HG03378 (cell line): ENCODE results near the gene LBX2.

Experiments
- ATAC-seq: cut with Tn5 transposase; IDR thresholded peaks from one replicate; pipeline ENCODE4 v1.9.1; 2021; ENCODE audit warnings: mild to moderate bottlenecking, moderate library complexity; ENCODE audit not compliant: unreplicated experiment

LBX2 gene, protein sequence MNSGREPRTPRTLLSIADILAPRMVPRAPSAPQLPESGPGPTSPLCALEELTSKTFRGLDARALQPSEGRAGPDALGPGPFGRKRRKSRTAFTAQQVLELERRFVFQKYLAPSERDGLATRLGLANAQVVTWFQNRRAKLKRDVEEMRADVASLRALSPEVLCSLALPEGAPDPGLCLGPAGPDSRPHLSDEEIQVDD

DNA sequence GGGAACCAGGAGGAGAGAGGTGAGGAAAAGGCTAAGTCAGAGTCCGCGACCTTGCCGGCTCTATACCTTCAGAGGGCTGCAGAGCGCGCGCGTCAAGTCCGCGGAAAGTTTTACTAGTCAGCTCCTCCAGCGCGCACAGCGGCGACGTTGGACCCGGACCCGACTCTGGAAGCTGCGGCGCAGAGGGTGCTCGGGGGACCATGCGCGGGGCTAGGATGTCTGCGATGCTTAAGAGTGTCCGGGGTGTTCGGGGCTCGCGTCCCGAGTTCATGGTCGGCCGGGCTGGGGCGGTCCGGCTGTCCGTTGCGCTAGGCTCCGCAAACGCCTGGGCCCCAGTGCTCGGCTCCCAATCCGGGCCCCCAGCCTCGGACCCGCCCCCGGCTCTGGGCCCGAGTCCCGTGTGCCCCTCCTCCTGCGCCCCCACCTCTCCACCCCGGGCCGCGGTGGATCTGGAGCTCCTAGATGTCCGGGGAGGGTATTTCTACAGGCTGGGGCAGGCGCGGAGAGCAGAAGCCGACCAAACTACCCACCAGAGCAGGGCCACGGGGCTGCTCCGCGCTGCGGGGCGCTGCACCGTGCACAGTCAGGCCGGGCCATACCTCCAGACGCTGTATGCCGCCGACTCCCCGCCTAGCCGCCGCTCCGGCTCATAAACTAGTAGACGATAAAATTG is at the start of gene LBX2:
TSS of gene LBX2 (minus strand) at position 337 of the 673 bp plus-strand sequence. CDS start at position 271, 66 bp downstream.
- no peak for ATAC-seq

- ATAC-seq: no peak
These were observed 49.0 kb upstream of the LBX2 start for GRCh38 chr2:74548285-74548899.

DNA sequence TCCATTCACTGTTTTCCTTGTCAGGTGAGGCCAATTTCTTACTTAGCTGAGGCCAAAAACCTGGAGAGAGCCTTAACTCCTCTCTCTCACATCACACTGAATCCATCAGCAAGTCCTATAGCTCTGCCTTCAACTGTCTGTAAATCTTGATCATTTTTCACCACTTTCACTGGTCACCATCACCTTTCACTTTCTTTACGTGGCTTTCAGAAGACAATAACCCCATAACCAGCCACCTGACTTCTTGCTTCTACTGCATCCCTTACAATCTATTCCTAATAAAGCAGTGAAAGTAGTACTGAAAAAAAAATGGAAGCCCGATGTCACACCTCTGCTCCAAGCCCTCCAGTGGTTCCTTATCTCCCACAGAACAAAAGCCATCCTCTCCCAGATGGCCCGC is 46.6 kb upstream of the LBX2 start:
- no peak for ATAC-seq

- ATAC-seq: no peak
These were observed 45.2 kb upstream of the LBX2 start for GRCh38 chr2:74544634-74545033.

DNA sequence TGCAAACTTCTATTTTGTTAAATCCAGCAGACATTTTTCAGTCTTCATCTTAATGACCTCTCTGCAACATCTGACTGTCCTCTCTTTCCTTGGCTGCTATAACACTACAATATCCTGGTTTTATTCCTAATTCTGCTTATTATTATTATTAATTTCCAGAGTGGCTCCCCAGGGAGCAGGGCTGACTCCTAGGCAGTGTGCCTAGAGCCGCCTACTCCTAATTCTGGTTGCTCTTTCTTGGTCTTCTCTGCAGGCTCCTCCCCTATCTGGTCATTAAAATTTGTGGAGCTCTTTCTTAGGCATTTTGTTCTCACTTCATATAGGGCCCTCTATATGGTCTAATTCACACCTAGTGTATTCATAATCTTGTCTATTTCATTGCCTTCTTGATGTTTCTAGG is 43.6 kb upstream of the LBX2 start:
- no peak for ATAC-seq

GRCh38 chr2:74540291-74540690 is 40.9 kb upstream of the LBX2 start:
- no peak for ATAC-seq

DNA sequence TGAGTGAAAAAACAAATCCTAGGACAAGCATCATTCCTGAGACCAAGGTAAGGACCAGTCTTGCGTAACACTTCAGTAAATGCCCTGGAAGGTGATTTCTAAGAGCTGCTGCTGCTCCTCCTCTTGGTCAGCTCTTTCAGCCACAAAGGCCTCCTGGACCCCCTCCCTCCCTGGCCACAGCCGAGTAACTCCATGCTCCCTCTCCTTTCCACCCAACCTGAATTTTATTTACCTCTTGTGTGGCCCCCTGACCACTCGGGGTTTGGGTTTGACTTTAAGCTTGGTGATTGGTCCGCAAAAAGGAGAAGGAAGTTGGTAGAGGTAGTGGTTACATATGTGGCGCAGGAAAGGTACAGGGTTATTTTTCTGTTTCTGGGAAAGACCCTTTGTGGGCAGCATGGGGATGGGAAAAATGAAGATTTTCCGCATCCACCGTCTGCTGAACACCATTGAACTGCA is 39.5 kb upstream of the LBX2 start:
- ATAC-seq: peak; percentile 50

DNA sequence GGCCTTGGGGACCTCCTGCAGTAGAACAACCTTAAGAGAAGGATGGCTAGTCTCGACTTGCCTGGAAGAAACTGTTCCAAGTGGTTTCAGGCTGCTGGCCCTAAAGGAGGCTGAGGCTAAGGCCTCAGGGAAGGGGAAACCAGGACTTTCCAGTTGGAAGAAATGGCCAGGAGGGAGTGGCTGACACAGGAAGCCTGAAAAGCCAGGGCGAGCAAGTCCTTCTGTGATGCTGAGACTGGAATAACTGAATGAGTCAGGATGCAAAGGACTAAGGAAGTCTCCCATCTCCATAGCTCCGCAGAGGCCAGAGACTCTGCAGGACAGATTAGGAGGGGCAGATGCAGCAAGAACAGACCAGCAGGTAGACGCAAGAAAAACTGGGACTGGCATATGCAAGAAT is 37.7 kb upstream of the LBX2 start:
- ATAC-seq: no peak

- ATAC-seq: no peak
These were observed 37.0 kb upstream of the LBX2 start for GRCh38 chr2:74536166-74536950.

- ATAC-seq: no peak
These were observed 36.1 kb upstream of the LBX2 start for GRCh38 chr2:74535440-74535965.

DNA sequence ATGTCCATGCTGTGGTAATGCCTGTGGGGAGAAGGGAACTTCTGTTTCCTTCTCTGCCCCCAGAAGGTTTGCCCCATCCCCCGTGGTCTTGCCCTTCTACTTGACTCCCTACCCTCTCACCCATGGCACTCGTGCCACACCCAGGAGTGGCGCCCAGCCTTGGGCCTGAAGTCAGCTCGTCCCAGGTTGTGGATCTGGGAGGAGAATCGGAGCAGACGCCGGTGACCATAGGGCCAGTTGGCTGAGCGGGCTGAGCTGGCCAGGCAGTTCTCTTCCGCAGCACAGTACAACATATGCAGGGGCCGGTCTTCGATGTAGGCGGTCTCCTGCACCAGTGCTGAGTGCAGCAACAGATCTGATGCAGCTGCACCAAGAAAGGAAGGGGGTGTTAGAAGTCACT is 35.0 kb upstream of the LBX2 start:
- no peak for ATAC-seq

DNA sequence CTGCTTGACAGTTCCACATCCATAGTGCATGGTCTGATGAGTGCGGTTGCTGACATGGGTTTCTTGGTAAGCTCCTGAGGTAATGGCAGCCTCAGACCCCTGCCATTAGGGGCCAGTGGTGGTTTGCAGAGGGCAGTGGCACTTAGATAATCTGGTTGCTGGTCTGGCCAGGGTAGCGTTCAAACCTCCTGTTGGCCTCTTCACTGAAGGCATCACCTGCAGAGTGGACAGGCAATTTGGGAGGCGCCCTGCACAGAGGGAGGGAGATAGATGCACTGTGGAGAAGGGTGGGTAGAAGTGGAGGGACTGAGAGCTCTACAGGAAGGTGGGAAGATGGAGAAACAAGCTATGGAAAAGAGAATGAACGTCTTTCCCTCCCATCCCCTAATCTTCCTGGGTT is 34.1 kb upstream of the LBX2 start:
- ATAC-seq: no peak

DNA sequence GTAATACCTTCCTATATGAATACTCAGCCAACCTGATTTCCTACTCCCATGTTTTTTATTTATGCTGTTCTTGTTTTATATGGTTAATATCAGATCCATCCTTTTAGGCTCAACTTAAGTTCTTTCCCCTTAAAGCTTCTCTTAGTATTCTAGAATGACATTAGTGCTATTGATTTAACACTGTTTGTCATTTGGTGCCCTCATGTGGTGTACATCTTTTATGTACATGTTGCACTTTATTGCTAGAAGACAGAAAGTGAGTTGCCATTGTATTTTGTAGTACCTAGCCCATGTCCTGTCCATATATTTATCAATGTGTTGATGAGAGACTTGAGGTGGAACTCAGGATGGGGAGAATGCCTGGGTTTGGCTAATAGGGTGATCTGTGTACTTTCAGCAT is 32.8 kb upstream of the LBX2 start:
- no peak for ATAC-seq

GRCh38 chr2:74531666-74532065 is 32.3 kb upstream of the LBX2 start:
- no peak for ATAC-seq

GRCh38 chr2:74530239-74531187 is 31.1 kb upstream of the LBX2 start:
- peak; percentile 39 for ATAC-seq

DNA sequence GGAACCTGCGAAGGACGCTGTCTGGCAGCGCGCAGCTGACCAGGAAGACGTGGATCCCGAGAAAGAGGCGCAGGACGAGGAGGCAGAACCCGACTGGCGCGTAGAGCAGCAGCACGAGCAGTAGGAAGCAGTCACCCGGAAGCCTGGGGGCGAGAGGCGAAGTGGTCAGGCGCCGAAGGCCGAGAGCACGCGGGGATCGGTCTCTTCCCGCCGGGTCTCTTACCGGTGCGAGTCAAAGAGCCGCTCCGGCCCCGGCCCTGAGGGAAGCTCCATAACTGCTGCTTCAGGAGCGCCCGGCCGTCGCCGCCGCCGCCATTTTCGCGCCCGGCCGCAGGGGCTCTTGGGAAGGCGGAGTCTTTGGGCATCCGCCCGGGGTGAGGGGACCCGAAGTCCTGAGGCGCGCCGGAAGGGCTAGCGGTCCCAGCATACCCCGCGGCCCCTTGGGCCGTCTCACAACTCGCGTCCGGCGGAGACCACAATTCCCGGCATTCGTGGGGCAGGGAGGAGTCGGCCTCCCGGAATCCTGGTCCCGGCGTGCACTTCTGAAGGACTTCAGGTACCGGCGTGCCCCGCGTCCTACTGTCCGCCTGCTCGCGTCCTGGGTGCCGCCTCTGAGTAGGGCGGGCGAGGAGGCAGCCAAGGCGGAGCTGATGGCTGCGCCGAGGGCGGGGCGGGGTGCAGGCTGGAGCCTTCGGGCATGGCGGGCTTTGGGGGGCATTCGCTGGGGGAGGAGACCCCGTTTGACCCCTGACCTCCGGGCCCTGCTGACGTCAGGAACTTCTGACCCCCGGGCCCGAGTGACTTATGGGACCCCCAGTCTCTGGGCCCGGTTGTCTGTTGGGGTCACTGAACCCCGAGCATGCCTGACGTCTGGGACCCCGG is 30.2 kb upstream of the LBX2 start, which contains the start of the genes AUP1 and HTRA2:
TSS of gene AUP1 (minus strand) at position 350 of the 882 bp plus-strand sequence. CDS start at position 273, 77 bp downstream.
TSS of gene HTRA2 (plus strand) at position 577 of the 882 bp plus-strand sequence. CDS start at position 651, 74 bp downstream.
- peak; percentile 68 for ATAC-seq

DNA sequence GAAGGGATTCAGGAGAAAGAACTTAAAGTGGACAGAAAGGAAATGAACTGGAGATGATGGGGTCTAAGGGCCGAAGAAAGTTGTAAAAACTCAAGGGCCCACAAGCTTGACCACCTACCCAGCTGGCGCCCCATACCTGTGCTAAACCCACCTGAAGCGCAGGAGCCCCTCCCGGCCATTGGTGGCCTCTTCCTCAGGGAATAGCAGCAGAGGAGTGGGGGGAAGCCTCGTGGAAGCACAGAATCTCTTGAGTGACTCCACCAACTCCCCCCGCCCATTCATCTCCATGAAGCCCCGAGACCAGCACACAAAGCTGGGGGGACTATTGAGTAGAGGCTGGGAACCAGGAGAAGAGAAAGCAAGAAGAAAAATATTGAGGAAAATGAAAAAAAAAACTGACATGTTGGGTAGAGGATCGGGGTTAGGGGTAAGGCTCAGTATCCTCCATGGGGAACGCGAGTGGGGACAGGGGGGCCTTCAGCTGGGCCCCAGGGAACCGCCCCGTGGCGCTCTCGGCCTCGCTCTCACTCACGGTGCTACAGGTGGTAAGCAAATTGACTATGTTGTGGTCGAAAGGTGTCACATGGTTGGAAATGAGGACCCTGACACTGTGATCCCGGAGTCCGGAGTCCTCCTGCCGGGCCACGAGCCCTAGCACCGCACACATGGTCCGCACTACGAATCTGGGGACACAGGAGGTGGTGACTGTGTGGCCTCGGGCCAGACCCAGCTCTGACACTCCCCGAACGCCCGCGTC is 29.4 kb upstream of the LBX2 start:
- peak; percentile 5 for ATAC-seq

DNA sequence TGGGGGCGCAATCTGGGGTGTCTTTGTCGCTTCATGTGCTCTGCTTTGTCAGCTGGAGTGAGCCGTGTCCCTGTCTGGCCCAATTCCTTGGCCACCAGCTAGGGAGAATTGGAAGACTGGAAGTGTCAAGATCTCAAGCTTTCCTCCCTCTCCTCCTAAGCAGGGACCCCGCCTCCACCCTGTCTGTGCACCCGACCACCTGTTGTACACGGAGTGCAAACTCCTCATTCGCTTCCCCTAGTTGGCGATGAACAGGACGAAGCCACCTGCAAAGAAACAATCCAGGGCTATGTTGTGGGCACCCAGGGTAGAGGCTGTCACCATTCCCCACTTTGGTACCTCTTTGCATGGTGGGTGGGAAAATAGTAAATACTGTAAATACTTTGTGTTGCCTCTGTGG is 28.3 kb upstream of the LBX2 start:
- no peak for ATAC-seq
